Right lung (tissue), 5 donors: ENCODE measurements around the gene ABCG1. TPM values are rescaled to one million over a fixed set of nuclear protein-coding genes. Genes with fewer than 3 reads are reported as not detected.
A peak's percentile ranks its signal among the peaks of the same experiment; 100 is the strongest.

Experiments used
- DNase-seq, 2 donors: peaks; one replicate each; pipeline ENCODE4 v3.0.0-alpha.2; 2013
- polyA plus RNA-seq, 5 donors: library from polyadenylated mRNA; unstranded; fragments of 120-200 nt; gene quantifications; one replicate each; pipeline versions ENCODE4 v1.2.1 to v1.2.3, GENCODE V29; 2013; ENCODE audit warnings: inconsistent platforms in 1 of 5, low replicate concordance in 1 of 5; ENCODE audit not compliant: insufficient read length in 5 of 5, insufficient read depth in 1 of 5

The ABCG1 gene
- polyA plus RNA-seq, 5 donors: 6.7 to 10.1 (median 8.8) TPM

DNA sequence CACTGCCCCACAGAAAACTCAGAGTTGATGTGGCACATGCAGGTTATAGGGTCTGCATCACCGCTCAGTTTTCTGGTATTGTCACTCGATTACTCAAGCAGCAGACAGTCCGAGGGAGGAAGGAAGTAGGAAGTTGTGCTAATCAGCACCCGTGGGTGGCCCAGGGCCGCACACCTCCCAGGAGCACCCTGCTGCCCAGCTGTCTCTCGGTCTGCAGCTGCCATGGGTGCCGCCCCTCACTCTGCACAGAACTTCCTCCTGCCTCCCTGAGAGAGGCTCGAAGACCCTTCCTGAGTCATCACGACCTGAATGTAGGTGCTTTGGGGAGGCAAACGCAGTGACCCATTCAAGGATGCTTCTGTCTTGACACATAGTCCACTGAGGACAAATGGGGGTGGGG is 100.4 kb downstream of the ABCG1 start:
- no peak for DNase-seq

DNA sequence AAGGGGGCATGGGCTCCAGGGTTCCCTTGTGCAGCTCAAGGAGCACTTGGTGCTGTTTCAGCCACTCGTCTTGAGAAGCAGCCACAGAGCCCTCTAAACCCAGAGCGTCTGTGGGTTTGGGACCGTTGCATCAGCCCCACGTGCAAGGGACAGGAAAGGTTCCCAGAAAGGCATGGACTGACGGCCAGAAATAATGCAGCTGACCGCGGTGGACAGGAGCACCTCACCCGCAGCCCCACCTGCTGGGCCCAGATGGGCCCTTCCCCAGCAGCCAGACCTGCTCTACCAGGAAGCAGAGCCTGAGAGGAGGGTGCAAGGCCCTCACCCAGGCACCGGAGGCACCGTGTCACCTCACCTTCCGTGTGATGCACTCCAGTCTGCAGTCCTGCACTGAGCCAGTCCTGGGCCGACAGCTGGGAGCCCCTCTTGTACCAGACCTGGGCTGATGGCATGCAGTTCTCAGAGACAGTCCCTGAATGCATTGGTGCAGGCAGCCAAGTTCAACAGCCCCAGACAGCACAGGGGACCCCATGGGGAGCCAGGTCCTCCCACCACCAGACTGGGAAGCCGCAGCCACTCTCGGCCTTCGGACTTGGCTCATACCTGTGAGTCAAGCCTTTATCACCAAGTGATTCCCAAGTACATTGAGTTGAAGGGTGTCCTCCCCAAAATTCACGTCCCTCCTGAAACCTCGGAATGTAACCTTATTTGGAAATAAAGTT is 101.1 kb downstream of the ABCG1 start:
- no peak for DNase-seq

DNA sequence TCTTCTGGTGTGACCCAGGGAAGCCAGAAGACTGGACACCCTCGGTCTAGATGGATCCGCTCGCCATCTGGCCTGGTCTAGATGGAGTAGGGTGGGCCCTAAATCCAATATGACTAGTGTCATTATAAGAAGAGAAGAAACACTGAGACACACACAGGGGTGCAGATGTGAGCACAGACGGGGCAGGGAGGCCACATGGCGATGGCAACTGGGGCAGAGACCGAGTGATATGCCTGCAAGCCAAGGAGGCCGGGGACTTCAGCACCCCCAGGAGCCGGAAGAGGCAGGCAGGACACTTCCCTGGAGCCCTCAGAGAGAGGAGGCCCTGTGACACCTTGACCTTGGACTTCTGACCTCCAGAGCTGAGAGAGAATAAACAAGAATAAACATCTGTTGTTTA is 101.9 kb downstream of the ABCG1 start:
- DNase-seq: no peak

DNA sequence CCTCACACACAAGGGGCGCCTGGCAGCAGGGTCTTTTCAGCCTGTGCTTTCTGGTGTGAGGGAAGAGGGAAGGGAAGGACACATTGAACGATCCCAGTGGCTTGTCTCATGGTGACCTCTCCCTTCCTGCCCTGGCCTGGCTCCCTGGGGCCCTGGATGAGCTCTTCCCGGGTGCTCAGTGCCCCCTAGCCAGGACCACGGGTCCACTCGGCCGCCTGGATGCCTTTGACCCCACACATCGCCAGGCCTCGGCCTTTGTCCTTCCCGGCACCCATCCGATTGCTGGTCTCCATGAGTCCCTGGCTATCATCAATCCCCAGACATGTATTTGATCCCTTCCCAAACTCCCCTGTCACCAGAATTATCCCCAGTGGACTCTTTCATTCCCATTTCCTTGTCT is 102.3 kb downstream of the ABCG1 start:
- no peak for DNase-seq

DNA sequence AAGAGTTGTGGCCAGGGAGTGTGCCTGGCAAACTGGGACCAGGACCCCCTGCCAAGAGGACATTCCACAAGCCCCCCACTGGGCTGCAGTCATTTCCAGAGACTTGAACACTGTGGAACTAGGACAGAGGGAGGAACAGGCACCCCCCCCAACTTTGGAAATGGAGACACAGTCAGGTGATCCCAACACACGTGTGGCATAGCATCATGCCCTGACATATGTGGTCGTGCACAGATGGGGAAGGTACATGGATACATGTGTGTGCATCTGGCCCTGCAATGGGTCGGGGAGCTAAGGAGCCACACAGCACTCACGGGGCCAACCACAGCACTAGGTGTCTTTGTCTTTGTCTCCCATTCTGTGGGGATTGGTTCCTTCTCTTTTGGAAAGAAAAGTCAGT is 102.9 kb downstream of the ABCG1 start:
- no peak for DNase-seq

DNA sequence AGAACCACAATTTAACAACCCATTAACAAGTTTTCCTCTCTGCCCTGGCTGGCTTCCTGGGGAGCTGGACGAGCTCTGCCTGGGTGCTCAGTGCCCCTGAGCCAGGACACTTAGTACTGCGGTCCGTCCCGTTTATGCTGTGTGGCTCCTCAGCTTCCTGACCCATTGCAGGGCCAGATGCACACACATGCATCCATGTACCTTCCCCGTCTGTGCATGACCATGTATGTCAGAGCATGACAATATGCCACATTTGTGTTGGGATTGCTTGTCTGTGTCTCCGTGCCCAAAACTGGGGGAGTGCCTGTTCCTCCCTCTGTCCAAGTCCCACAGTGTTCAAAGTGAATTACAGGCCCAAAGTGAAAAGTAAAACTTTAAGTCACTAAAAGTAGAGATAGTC is 106.0 kb downstream of the ABCG1 start:
- no peak for DNase-seq

DNA sequence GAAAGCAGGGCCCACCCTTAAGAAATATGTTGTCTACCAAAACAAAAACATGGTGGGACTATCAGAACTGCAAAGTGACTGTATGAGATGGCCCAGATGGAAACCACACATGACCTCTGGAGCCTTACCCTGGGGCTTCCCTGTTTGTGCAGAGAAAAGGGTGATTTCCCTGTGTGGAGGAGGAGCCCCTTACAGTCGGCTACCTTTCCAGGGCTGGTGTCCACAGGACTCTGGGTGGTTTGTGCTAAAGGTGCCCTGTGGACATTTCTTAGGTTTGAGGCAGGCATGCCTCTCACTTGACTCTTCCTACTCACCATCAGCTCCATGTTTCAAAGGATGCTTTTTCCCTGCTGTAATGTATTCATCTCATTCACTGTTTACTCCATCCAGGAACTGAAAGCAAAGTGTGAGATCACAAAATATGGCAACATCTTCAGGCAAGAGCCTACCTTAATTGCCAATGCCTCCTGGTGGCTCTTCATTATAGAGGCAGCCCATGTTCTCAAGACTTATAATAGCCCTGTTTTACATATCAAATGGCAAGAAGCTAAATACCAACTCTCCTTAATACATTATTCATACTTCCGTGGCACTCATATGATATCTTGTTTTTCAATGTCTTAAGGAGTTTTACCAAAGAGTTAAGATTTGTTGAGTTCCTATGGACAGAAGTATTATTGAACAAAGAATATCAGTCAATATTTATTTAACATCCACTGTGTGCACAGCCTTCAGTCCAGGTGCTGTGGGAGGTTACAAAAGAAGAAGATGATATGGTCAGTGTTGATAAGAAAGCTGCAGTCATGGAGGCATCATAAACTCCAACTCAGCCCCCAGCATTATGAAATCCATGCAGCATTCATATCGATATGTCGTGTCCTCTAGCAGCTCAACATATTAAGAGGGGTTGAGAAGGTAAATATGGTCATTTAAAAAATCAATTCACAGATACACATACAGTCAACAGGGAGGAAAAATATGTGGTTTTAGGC is 111.7 kb downstream of the ABCG1 start:
- no peak for DNase-seq

DNA sequence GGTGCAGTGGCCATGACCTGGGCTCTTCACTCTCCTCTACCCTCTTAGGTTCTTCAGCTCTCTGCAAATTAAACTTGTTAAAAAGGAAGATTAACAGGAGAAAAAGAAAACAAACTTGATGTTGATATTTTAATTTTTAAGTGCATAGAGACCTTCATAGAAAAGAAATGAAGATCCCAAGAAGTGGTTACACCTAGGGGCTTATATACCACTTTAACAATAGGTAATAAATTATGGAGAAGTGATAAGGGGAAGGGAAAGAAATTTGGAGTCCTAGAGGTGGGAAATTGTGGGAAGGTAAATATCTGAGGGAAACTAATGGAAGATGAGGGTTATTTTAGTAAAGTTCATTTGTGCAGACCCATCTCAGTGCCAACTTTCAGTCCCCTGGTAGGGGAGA is 112.7 kb downstream of the ABCG1 start:
- no peak for DNase-seq

DNA sequence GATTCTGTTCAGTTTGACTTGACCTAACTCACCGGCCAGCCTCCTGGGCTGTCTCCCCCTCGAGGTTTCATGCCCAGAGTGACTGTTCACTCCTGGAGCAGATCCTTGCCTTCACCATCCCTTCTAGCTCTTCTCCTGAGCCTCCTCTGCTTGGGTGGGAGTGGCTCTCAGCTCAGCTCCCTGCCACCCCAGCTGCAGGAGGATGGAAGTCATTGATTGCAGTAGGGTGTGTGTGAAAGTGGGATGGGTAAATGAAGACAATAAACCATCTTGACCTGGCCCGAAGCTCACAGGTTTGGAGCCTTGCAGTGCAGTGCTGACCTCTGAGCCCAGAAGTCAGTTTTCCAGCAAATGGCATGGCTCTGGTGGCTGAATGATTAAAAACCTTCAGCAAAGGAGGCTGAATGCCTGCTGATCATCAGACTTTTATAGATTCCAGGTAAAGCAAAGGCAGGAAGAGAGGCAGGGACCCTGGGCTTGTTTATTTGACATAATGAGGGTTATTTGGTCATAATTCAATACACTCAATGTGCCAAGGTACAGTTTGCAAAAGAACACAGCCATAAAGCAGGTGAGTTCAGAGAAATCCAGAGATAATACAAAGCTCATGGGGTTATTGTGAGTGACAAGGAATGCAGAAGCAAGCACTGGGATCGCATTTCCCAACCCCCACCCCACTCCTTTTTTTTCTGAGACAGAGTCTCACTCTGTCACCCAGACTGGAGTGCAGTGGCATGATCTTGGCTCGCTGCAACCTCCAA is 113.8 kb downstream of the ABCG1 start:
- no peak for DNase-seq

DNA sequence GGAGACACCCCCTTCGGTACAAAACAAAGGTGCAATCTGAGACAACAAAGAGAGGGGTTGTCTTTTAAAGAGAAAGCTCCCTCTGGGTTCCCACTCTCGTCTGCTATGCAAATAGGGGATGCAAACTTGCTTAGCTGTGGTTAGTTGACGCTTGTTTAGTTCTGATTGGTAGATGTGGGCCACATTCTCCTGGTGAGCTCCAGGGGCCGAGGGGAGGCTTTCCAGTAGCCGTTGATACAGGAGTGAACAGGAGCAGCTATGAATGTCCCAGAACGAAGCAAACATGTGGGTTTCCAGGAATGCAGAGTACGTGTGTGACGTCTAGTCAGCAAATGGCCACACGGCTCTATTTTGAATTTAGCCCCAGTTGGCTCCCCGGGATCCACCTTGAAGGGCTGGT is 117.1 kb downstream of the ABCG1 start:
- no peak for DNase-seq

DNA sequence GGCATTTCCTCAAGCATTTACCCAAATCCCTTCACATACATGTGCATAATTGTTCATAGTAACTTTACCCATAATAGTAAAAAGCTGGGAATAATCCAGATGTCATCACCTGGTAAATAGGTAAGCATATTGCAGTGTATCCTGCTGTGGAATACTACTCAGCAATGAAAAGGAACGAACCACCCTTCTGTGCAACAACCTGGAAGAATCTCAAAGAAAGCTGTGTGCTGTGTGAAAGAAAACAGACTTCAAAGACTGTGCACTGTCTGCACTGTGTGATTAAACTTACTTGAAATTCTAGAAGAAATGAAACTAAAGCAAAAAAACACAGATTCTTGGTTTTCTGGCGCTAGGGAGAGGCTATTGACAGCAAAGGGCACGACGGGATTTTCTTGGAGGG is 118.3 kb downstream of the ABCG1 start:
- DNase-seq: no peak

DNA sequence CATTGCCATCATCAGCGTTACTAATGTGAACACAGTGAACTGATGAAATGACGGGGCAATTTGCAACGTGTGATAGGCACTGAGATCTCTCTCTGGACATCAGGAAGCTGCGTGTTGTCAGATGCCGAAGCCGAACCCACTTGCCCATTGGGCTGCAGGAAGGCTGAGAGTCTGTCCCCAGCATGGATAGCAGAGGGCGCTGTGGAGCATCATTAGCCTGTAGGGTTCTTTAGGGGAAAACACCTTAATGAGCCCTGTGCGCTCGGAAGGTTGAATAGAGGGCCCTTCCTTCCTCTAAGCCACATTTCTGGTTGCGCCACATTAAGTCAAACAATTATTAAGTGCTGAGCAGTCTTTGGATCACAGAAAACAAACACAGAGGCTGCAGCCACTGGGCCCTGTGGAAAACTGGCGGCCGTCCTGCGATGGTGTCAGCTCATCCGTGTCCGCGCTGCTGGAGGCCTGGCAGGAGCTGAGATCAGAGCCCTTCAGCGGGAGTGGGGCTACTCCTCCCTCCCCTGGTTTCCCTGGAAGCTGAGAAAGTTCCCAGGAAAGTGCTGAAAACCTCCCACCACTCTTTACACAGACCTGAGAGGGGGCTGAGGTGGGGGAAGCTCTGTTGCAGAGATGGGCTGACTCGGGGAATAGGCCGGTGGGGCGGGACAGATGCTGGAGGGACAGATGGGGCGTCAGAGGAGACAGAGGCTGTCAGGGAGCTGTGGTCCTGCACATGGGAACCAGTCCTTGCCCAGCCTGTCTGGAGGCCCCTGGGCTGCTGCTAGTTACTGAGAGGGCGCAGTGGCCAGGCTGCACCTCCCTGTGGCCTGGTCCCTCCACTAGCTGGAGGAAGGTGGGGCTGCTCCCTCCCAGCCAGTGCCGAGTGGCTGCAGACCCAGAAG is 119.1 kb downstream of the ABCG1 start:
- DNase-seq: peak; percentile 62 to 66

DNA sequence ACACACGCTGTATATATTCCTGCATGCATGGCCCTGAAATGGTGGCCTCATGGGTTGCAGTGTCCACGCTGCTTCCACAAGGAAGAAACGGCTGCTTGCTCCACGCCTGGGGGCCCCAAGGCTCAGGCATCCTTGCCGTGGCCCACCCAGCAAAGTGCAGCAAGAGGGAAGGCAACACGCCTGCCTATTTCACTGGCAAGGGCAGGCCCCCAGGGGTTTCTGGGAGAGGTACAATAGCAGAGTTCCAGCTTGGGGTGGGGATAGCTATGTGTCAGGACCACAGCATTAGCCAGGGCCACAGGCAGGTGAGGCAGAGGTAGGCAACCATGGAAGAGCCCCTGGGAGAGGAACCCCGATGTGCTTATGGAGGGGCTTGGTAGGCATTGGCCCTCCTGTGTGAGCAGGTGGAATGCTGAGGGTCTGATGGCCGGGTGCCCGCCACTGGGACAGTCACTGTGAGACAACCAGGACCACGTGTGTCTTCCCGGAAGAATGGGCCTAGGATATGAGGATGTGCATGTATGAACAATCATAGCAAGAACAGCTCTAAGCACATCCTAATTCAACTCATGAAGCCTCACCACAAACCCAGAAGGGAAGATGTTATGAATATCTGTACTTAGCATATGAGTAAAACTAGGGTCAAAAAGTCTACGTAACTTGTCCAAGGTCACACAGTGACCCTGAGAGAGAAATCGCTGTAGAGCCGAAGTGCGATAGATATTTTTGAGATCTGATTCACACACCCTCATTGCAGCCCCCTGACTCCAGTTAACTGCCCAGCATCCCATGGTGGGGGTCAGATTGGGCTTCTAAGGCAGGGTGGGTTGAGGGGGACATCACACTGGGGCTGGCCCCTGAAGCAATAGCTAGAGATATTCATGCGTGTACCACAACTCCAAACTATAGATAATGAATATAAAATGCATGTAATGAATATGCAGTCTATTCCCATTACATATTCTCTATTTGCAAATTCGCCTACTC is 120.1 kb downstream of the ABCG1 start:
- no peak for DNase-seq

DNA sequence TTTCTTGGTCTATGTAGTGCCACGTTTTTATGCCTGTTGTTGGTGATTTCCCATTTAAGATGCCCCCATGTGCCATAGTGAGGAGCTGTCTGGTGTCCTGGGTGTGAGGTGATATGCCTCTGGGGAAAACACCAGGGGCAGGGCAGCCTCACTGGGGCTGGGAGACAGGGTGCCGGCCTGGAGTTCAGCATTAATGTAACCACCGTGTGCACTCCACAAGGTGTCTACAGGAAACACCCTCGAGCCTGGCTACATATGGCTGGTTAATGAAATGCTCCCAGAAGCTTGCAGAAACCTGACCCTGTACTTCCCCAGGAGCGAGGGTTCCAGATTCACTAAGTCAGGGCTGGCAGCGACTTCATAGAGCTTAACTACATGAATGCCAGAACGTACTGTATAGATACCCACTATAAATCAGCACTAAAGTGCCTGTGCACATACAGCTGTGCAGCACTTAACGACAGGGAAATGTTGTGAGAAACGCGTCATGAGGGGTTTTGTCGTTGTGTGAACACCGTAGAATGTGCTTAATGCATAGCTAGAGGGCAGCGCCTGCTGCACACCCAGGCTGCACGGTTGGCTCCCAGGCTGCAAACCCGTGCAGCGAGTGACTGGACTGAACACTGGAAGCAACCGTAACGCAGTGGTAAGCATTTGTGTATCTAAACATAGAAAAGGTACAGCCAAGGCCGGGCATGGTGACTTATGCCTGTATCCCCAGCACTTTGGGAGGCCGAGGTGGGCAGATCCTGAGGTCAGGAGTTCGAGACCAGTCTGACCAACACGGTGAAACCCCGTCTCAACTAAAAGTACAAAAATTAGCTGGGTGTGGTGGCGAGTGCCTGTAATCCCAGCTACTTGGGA is 121.5 kb downstream of the ABCG1 start:
- no peak for DNase-seq

DNA sequence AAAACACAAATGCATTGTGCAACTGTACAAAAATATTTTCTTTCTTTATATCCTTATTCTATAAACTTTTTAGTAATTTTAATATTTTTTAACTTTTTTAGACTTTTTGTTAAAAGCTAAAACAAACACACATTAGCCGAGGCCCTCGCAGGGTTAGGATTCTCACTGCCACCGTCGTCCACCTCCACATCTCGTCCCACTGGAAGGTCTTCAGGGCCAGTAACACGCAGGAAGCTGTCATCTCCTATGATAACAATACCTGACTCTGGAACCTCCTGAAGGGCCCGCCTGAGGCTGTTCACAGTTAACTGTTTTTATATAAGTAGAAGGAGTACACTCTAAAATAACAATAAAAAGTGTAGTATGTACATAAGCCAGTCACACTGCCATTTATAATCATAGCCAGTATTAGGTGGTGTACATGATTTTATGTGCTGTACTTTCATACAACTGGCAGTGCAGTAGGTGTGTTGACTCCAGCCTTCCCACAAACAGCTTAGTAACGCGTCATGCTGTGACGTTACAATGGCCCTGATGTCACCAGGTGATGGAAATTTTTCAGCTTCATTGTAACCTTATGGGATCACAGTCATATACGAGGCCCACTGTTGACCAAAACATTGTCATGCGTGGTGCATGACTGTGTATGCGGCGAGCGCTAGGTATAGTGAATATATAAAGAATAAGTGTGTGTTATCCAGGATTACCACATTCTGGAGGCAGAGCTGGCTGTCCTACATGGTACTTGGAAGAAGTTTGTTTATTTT is 123.0 kb downstream of the ABCG1 start:
- no peak for DNase-seq

DNA sequence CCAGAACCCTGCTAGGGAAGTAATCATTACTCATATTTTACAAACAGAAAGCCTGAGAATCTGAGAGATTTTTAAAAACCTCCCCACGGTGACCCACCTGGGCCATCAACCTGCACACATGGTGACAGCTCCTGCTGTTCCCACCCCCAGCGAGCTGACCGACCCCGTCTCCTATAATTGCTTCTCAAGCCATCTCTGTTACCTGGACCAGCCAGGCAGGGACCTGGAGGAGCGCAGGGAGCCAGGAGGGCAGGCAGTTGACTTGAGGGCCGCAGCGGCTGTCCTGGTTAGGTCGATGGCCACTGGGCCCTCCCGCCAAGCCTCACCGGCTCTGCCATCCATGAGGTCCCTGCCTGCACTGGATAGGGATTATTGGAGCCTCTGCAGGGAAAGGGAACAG is 124.2 kb downstream of the ABCG1 start:
- DNase-seq: no peak

DNA sequence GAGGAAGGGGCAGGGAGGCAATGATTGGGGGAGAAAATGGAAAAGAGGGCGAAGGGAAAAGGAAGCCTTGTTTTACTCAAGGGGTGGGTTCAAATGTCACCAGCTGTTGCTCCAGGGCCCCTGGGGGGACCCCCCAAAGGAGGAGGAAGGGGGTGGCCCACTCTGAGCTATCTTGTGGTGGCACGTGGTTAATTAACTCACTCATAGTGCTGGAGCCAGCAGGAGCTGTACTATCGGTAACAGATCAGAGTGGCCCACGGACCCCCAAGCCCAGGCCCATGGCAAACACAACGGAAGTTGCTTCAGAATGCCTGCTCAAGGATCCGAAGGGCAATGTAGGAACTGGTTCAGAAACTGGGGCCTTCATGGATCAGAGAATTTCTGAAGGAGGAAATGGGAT is 124.6 kb downstream of the ABCG1 start:
- no peak for DNase-seq

DNA sequence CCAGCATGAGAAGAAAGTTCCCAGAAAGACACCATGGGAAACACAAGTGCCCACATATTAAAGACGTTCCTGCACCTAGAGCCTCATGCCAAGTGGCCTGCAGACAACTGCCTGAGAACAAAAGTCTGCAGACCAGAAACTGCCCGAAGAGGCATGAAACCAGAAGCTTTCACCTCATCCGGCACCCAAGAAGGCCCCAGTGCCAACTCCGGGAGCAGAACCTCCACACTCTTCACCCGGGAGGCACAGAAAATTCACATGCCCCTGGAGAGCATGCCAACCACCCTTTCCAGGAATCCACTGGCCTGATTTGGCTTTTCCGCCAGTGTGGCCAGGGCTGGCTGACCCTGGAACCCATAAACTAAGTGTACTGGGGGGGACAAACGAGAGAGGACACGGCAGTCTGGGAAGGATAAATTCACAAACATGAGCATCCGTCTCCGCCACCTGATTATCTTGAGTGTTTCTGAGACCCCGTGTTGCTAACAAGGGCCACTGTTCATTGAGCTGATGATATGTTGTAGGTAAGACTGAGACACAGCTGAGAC is 125.1 kb downstream of the ABCG1 start:
- no peak for DNase-seq
